ENCODE data around the gene UBTD1.
"Not testable (repeated sequence)": the region's sequence is repeated elsewhere in the genome, so short reads cannot be mapped to it uniquely, and the experiment has no call there.

Gene UBTD1

GRCh38 chr10:97465982-97466381 is 32.7 kb upstream of the UBTD1 start:
- POLR2A ChIA-PET = no interaction called here
- CTCF ChIA-PET = interaction anchor here (0.8 to 8.7 kb wide), 10 partner anchors 8 to 87 kb away, joined by 3 to 44 read pairs (median 6); no protein-coding TSS in a partner anchor
- DNase-seq (ENCODE audit: extremely low spot score) = no peak
- TF ChIP-seq CTCF (IDR thresholded peaks at IDR 0.05; ENCODE audit: control extremely low read depth, extremely low read depth, low read depth, missing control alignments) = no peak

GRCh38 chr10:97466755-97467154 is 32.0 kb upstream of the UBTD1 start:
- no peak for DNase-seq (ENCODE audit: extremely low spot score)
- POLR2A ChIA-PET = interaction anchor here (0.6 to 0.7 kb wide), 2 partner anchors 11 to 33 kb away, joined by 3 read pairs; no protein-coding TSS in a partner anchor
- TF ChIP-seq CTCF (IDR thresholded peaks at IDR 0.05; ENCODE audit: control extremely low read depth, extremely low read depth, low read depth, missing control alignments) = no peak
- CTCF ChIA-PET = interaction anchor here (0.8 to 8.7 kb wide), 9 partner anchors 10 to 86 kb away, joined by 3 to 44 read pairs (median 5); no protein-coding TSS in a partner anchor

- CTCF ChIA-PET = interaction anchor here (0.9 kb wide), 2 partner anchors 18 to 209 kb away, joined by 3 read pairs; no protein-coding TSS in a partner anchor
- no peak for TF ChIP-seq CTCF (IDR thresholded peaks at IDR 0.05; ENCODE audit: control extremely low read depth, extremely low read depth, low read depth, missing control alignments)
- POLR2A ChIA-PET = no interaction called here
- no peak for DNase-seq (ENCODE audit: extremely low spot score)
These were observed 30.6 kb upstream of the UBTD1 start for GRCh38 chr10:97468162-97468561.

- DNase-seq (ENCODE audit: extremely low spot score); CTCF ChIA-PET; POLR2A ChIA-PET: not testable (repeated sequence)
These were observed 29.9 kb upstream of the UBTD1 start for GRCh38 chr10:97468781-97469180.

DNA sequence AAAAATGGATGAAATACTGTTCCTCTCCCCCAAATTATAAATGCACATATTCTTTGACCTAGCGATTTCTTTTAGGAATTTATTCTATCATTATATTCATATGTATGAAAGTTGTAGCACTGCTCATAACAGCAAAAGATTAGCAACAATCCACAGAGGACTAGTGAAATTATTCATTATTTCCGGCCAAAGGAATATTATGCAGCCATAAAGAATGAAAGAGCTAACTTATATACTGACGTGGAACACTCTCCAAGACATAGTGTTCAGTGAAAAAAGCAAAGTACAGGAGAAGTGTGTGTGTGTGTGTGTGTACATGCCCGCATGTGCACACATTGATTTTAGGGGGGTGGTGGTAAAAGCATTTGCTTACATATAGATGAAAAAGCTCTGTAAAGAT is 23.8 kb upstream of the UBTD1 start:
- DNase-seq (ENCODE audit: extremely low spot score) = no peak
- ChIA-PET CTCF (interaction anchor here (0.9 to 2.6 kb wide), 2 partner anchors 10 to 13 kb away, joined by 3 to 8 read pairs; no protein-coding TSS in a partner anchor), POLR2A (no interaction called here)
- TF ChIP-seq CTCF (IDR thresholded peaks at IDR 0.05; ENCODE audit: control extremely low read depth, extremely low read depth, low read depth, missing control alignments) = no peak

DNA sequence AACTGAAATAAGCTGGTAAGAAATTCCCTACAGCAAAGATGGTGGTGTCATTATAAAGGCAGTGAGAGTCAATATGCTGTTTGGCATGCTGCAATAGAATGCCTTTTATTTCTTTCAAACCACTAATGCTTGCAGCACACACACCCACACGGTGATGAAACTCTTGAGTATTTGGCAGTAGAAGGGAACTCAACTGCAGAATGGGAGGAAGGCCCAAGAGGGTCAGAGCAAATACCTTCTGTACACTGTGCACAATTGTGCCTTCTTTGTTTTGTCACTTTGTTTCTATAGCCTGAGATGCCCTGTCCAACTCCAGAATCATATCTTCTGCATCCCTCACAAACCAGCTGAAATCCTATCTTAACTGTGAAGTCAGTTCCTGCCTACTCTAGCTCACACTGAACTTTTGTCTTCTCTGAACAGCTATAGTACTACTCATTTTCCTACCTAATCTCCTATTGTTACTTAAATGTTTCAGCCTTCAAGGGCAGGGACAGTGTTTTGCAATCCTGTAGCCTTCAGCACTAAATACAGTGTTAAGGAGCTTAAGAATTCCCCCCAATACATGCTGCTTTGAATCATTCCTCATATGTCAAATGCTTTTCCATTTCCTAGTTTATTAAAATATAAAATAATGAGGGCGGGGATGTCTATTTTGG is 22.7 kb upstream of the UBTD1 start:
- no peak for DNase-seq (ENCODE audit: extremely low spot score)
- no peak for TF ChIP-seq CTCF (IDR thresholded peaks at IDR 0.05; ENCODE audit: control extremely low read depth, extremely low read depth, low read depth, missing control alignments)
- ChIA-PET POLR2A (no interaction called here), CTCF (interaction anchor here (0.8 to 1.7 kb wide), 3 partner anchors 11 to 37 kb away, joined by 3 to 12 read pairs (median 5); no protein-coding TSS in a partner anchor)

GRCh38 chr10:97479410-97479809 is 19.3 kb upstream of the UBTD1 start:
- DNase-seq (ENCODE audit: extremely low spot score); CTCF ChIA-PET; POLR2A ChIA-PET: not testable (repeated sequence)

All from GM10248 (cell line).